Left hindlimb (tissue), 1 donor: ENCODE data around the gene CCDC106.
A peak's percentile ranks its signal among the peaks of the same experiment; 100 is the strongest.

Experiments used
- DNase-seq: peaks from one replicate; pipeline ENCODE4 v3.0.0-alpha.2; 2018

The CCDC106 gene

GRCh38 chr19:55647732-55648584, at the start of gene CCDC106:
CCDC106 (plus strand) TSS chr19:55648212; CDS start chr19:55649047, 835 bp downstream.
- DNase-seq: peak; percentile 87

DNA sequence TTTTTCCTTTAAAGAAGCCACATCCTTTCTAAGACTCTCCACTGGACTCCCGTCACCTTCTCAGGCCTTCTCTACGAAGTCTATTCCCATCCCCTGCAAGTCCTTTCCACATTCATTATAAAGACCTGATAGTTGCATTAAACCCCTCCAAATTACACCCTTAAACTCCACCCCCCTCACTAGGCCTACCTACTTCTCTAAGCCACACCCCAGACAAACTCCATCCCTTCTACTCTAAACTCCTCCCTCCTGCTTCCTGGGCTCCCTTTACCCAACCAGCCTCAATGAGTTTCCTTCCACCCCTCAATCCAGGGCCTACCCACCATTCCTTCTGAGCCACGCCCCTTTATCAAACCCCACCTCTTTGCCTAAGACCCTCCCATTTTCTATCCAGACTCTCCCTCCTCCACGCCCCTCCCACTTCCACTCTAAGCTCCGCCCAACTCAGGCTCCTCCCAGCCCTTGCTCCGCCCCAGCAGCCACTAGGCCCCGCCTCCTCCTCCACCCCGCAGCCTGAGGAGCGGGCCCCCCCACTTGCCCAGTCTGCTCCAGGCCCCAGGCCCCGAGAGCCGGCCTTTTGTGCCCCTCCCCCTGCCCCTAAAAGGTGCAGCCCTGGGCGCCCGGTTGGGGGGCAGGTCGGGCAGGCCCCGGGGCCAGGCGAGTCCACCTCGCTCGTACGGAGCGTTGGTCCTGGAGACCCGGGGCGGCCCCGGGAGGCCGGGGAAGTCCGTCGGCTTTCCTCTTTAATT, 49.1 kb upstream of the CCDC106 start:
- peak; percentile 96 for DNase-seq

DNA sequence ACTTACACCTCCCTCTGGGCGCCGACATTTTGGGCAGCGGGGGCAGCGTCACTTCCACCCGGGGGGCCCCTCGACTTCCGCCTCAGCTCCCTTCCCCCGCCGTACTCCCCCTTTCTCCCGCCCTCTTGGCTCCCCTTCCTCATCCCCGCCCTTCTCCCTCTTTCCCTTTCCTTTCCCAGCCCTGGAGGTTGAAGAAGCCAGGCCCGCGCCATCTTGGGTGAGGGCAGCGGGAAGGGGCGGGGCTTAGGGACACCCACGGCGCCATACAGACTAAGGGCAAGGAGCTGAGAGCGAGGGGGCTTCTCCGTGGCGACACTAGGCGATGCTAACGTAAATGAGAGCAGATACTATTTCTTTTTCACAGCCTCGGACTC, 48.6 kb upstream of the CCDC106 start, which contains the start of gene FIZ1:
Gene FIZ1, minus strand, starts transcription at position 50 of the 374 bp plus-strand sequence. CDS start 1,652 bp downstream, outside the sequence.
- peak; percentile 100 for DNase-seq

DNA sequence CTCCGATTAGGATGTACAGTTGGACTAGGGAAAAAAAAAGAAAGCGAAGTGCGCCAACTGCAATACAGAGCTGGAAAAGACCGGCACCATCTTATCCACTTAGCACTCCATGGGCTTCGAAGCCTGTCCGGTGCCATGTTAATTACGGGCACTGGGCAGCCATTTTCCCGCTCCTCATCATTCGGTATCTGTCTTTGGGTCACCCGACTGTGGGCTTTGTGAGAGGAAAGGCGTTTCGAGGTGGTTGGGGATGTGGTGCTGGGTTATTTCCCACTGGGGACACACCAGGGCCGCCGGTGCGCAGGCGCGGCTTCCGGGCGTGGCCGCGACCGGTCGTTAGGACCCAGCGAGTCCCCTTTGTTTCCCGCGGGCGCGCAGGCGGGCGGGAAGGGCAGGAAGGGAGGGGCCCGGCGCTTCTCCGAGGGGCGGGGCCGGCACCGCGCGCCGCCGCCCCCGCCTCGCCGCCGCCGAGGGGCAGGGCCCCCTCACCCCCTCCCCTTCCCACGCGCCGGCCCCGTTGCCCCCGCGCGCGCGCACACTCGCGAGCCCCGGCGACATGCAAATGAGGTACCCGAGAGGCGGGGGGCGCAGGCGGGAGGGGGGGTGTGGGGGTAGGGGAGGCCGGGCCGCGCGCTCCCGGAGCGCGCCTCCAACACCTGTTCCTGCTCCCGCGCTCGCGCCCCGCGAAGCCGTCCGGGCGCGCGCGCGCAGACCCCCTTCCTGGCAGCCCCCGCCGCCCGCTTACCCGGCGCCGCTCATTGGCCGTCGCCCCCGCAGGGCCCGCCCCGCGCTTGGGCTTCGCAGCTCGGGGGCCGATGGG, 48.0 kb upstream of the CCDC106 start, which contains the start of gene ZNF524:
Gene ZNF524, plus strand, starts transcription at position 447 of the 820 bp plus-strand sequence. CDS start 1,825 bp downstream, outside the sequence.
- DNase-seq: peak; percentile 94

- DNase-seq: no peak
Measured at GRCh38 chr19:55600662-55601028, 47.4 kb upstream of the CCDC106 start.

DNA sequence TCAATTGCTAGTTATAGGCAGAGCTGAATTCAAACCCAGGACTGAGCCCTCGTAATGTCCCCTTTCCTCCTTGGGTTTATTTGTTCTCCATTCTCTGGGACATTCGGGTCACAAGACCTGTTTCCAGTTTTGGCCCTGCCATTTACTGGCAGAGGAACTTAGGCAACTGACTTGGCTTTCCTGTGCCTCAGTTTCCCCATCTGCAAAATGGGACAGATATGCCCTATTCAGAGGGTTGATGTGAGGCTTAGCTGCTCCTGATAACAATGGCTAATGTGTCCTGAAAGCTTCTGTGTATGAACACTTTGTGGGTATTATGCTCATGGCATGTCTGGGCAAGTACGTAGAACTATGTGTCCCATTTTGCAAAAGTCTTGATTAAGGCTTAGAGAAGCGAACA, 46.9 kb upstream of the CCDC106 start:
- no peak for DNase-seq

GRCh38 chr19:55602104-55603001, 45.7 kb upstream of the CCDC106 start:
- no peak for DNase-seq

DNA sequence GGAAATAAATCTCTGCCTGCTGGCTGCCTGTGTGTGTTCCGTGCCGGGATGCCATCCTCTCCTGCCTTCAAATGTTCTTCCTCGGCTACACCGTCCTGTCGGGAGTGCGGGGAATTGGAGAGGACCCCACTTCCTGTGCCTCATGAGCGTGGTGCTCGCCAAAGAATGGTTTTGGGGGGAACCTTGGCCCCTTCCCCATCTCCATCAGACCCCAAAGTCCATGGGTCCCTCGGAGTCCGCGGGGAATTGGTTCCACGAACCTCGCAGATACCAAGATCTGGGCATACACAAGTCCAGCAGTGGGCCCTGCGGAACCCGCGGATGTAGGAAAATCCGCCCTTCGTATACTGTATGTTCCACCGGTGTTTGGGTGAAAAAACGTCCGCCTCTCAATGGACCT, 44.9 kb upstream of the CCDC106 start:
- DNase-seq: no peak

DNA sequence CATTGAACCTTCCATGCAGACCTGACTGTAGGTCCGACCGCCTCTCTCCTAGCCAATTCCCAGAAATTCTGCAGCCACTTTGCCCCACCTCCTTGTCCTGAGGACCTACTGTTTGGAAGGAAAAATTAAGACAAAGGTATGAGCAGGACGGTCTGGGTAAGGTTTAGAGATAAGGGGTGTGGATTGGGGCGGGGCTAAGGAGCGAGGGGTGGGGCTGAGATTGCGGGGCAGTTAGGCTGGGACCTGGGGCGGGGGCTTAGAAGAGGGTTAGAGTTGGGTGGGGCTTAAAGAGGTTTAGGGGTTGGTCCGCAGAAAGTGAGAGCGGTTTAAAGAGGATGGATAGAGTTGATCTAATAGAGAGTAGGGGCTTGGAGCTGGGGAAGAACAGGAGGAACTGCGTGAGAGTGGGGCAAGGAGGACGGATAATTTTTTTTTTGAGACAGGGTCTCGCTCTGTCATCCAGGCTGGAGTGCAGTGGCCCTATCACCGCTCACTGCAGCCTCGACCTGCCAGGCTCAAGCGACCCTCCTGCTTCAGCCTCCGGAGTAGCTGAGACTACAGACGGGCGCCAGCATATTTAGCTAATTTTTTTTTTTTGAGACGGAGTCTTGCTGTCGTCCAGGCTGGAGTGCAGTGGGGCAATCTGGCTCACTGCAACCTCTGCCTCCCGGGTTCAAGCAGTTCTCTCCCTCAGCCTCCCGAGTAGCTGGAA, 44.3 kb upstream of the CCDC106 start:
- no peak for DNase-seq

DNA sequence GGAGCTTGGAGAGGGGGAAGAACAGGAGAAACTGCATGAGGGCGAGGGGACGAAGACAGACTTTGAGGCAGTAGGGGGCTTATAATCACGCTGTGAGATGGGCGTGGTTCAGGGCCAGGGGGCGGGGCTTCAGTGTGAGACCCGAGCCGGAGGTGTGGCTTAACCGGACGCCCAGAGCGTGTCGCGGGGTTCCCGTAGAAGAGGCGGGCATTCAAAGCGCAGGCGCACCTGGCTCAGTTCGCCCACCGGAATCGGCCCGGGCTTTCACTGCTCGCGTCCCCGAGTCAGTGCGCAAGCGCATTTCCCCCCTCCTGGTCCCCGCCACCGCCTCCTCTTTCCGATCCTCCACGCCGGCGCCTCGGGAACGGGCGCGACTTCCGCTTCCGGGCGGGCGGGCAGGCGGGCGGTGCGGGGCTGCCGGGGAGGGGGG, 42.8 kb upstream of the CCDC106 start:
- peak; percentile 98 for DNase-seq

- peak; percentile 86 for DNase-seq
Measured at GRCh38 chr19:55605637-55606470, 42.2 kb upstream of the CCDC106 start, which contains the start of gene ZNF865. ZNF865 (plus strand) TSS chr19:55605647; CDS start chr19:55613619, 7,972 bp downstream.

DNA sequence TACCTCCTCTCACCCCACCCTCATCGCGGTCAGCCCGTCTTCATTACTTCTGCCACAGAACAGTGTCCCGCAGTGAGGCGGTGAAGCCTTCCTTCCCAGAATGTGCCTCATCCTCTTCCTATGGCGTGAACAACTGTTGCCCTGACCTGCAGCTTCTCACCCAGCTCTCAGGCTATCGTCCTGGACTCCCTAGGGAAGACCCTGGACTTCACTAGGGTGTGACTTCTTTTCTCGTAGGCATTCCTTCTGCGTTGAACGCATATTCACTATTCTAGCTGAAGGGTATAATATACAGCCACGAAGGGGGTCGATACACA, 41.6 kb upstream of the CCDC106 start:
- no peak for DNase-seq

GRCh38 chr19:55606817-55607216, 41.2 kb upstream of the CCDC106 start:
- DNase-seq: no peak

DNA sequence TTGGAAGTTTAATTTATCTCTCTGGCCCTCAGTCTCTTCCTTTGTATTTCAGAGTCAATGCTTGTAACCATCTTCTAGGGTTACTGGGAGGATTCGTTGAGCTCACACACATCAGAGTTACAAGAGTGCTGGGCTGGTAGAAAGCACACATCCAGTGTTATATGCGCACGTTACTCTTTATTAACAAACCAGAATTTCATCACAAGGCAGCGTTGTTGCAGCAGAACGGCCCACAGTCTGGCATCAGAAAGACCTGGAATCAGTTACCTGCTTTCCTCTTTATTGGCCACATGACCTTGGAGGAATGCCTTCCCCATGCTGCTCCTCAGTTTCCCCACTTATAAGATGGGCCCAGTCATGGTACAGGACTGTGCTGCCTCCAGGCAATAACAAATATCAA, 38.7 kb upstream of the CCDC106 start:
- no peak for DNase-seq

DNA sequence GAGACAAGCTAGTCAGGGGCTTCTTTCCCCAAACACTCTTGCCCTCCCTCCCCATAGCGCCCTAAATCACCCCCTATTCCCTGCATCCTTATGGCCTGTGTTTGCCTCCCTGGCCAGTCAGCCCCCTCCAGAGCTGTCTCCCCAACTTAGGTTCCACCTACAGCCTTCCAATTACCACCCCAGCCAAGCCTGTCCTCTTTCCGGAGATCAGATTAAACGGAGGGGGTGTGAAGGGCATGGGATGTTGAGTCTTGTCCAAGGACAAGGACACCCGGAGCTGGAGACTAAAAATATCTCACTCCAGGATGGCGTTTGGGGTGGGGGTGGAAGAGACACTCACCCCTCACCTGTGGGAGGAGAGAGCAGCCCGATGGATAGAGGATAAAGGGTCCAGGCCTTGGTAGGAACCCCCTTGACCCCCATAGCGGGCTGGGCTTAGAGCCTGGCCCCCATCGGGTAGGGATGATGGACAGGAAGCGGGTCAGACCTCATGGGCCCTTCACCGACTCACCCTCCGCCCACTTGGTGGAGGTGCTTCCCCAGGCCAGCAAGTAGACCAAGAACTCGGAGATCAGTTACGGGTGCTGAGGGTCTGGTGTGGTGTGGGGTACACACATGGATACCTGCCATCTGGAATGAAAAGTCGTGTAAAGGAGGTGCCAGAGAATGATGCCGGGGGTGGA, 36.6 kb upstream of the CCDC106 start:
- DNase-seq: no peak

DNA sequence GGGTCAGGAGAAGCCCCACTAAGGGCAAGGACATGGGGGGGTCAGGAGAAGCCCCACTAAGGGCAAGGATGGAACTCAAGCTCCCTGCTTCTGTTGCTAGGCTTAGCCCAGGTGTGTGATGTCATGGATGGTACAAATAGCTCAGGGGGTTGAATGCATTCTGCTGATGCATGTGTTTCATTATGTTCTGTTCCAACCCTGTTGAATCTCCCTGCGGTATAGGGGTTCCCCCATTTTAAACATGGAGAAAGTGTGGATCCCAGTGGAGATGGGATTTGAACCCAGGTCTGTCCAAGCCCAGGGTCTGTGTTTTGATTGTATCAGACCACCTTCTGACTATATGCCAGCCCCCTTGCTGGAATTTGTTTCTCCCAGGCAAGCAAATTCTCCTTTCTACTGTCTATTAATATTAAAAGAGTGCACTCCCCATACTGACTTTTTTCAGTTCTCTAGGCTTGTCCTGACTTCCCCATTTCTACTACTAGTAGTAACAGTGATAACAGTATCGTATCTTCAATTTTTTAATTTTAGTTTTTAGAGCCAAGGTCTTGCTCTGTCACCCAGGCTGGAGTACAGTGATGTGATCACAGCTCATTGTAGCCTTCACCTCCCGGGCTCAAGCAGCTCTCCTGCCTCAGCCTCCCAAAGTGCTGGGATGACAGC, 35.9 kb upstream of the CCDC106 start:
- DNase-seq: no peak

- DNase-seq: no peak
Measured at GRCh38 chr19:55613396-55613795, 34.6 kb upstream of the CCDC106 start.

GRCh38 chr19:55613930-55614710, 33.9 kb upstream of the CCDC106 start:
- no peak for DNase-seq
